ENCODE measurements around the gene NPHS1.
A peak's percentile ranks its signal among the peaks of the same experiment; 100 is the strongest.
"Not testable (repeated sequence)": the region's sequence is repeated elsewhere in the genome, so short reads cannot be mapped to it uniquely, and the experiment has no call there.

Gene NPHS1

GRCh38 chr19:35852029-35852780 is at the start of gene NPHS1:
NPHS1 (minus strand) TSS chr19:35852504; CDS start chr19:35851837, 667 bp downstream.
- DNase-seq (ENCODE audit: low read depth), result no peak

- DNase-seq (ENCODE audit: low read depth), result no peak
Measured at GRCh38 chr19:35901055-35901644, 48.8 kb upstream of the NPHS1 start.

- DNase-seq (ENCODE audit: low read depth), result peak; percentile 75
Measured at GRCh38 chr19:35899547-35900214, 47.4 kb upstream of the NPHS1 start.

GRCh38 chr19:35898499-35898809 is 46.1 kb upstream of the NPHS1 start:
- DNase-seq (ENCODE audit: low read depth), result no peak

- no peak for DNase-seq (ENCODE audit: low read depth)
Measured at GRCh38 chr19:35897706-35898451, 45.6 kb upstream of the NPHS1 start.

GRCh38 chr19:35896643-35897040 is 44.3 kb upstream of the NPHS1 start:
- DNase-seq (ENCODE audit: low read depth), result no peak

- no peak for DNase-seq (ENCODE audit: low read depth)
Measured at GRCh38 chr19:35895911-35896642, 43.8 kb upstream of the NPHS1 start.

GRCh38 chr19:35894342-35894741 is 42.0 kb upstream of the NPHS1 start:
- DNase-seq (ENCODE audit: low read depth), result no peak

- not testable (repeated sequence) for DNase-seq (ENCODE audit: low read depth)
Measured at GRCh38 chr19:35891819-35892218, 39.5 kb upstream of the NPHS1 start.

GRCh38 chr19:35890113-35890650 is 37.9 kb upstream of the NPHS1 start:
- no peak for DNase-seq (ENCODE audit: low read depth)

- DNase-seq (ENCODE audit: low read depth), result no peak
Measured at GRCh38 chr19:35889370-35890112, 37.2 kb upstream of the NPHS1 start.

- DNase-seq (ENCODE audit: low read depth), result no peak
Measured at GRCh38 chr19:35888398-35888797, 36.1 kb upstream of the NPHS1 start.

- no peak for DNase-seq (ENCODE audit: low read depth)
Measured at GRCh38 chr19:35887197-35887596, 34.9 kb upstream of the NPHS1 start.

- DNase-seq (ENCODE audit: low read depth), result no peak
Measured at GRCh38 chr19:35885904-35886303, 33.6 kb upstream of the NPHS1 start.

- DNase-seq (ENCODE audit: low read depth), result no peak
Measured at GRCh38 chr19:35885225-35885738, 33.0 kb upstream of the NPHS1 start.

- DNase-seq (ENCODE audit: low read depth), result no peak
Measured at GRCh38 chr19:35883882-35884281, 31.6 kb upstream of the NPHS1 start.

GRCh38 chr19:35882114-35882832 is 30.0 kb upstream of the NPHS1 start:
- no peak for DNase-seq (ENCODE audit: low read depth)

- peak; percentile 68 for DNase-seq (ENCODE audit: low read depth)
Measured at GRCh38 chr19:35879770-35880317, 27.5 kb upstream of the NPHS1 start.

GRCh38 chr19:35879068-35879467 is 26.8 kb upstream of the NPHS1 start:
- DNase-seq (ENCODE audit: low read depth), result no peak
